SU-DHL-6 (cell line): Measurements from ENCODE around the gene ILRUN.

Source experiments
- H2AFZ ChIP-seq: fragments of 200-600 bp; sonication (generic); 2 replicates; pipeline ENCODE4 v1.6.1; 2014; ENCODE audit warnings: low read depth, mild to moderate bottlenecking, moderate library complexity, mixed read lengths, antibody characterized with exemption, low read length; ENCODE audit not compliant: severe bottlenecking
- H3F3A ChIP-seq: fragments of 200-600 bp; shearing (Covaris generic); 2 replicates; pipeline ENCODE4 v1.6.0; 2016; ENCODE audit warnings: antibody characterized with exemption, mild to moderate bottlenecking; ENCODE audit not compliant: insufficient read depth
- H3K27ac ChIP-seq: fragments of 200-600 bp; sonication (generic); 2 replicates; pipeline ENCODE4 v1.5.1; 2016; ENCODE audit warnings: low read depth, mild to moderate bottlenecking, low read length, moderate library complexity, mixed read lengths
- H3K27me3 ChIP-seq: fragments of 200-600 bp; sonication (generic), shearing (Covaris generic); 2 replicates; pipeline ENCODE4 v1.6.0; 2014; ENCODE audit warnings: mild to moderate bottlenecking, low read length
- H3K36me3 ChIP-seq: fragments of 200-600 bp; sonication (generic); 2 replicates; pipeline ENCODE4 v1.6.1; 2014; ENCODE audit warnings: mild to moderate bottlenecking, low read length, mixed read lengths
- H3K4me2 ChIP-seq: fragments of 300-600, 200-600 bp; shearing (Covaris generic), sonication (generic); 2 replicates; pipeline ENCODE4 v1.6.0; 2014; ENCODE audit warnings: low read length, low read depth, mild to moderate bottlenecking; ENCODE audit not compliant: poor library complexity, severe bottlenecking
- H3K4me3 ChIP-seq: fragments of 200-600 bp; sonication (generic); 2 replicates; pipeline ENCODE4 v1.5.1; 2014; ENCODE audit warnings: antibody characterized with exemption, low read length, mild to moderate bottlenecking, mixed read lengths; ENCODE audit not compliant: insufficient read depth, poor library complexity, severe bottlenecking
- H3K79me2 ChIP-seq: fragments of 200-600 bp; sonication (generic); 2 replicates; pipeline ENCODE4 v1.6.1; 2014; ENCODE audit warnings: mild to moderate bottlenecking, low read length, moderate library complexity; ENCODE audit not compliant: insufficient read depth
- H3K9ac ChIP-seq: fragments of 200-600 bp; sonication (generic); 2 replicates; pipeline ENCODE4 v1.7.0; 2014; ENCODE audit warnings: mild to moderate bottlenecking, low read length
- H3K9me2 ChIP-seq: fragments of 200-600 bp; sonication (generic); replicated peaks from 2 replicates; pipeline ENCODE4 v1.6.1; 2014; ENCODE audit warnings: low read length; ENCODE audit not compliant: insufficient read depth
- H3K9me3 ChIP-seq: fragments of 200-600 bp; sonication (generic); 2 replicates; pipeline ENCODE4 v1.6.1; 2014; ENCODE audit warnings: low read length, mixed read lengths; ENCODE audit not compliant: insufficient read depth
- H4K20me1 ChIP-seq: fragments of 200-600 bp; sonication (generic); 2 replicates; pipeline ENCODE4 v1.6.1; 2014; ENCODE audit warnings: low read depth, mild to moderate bottlenecking, antibody characterized with exemption, low read length, moderate library complexity, mixed read lengths
- CTCF ChIP-seq: fragments of 200-600 bp; sonication (generic); IDR thresholded peaks from one replicate; pipeline ENCODE4 v1.5.1; 2017; ENCODE audit warnings: antibody characterized with exemption, mild to moderate bottlenecking, low read length, moderate library complexity; ENCODE audit not compliant: insufficient read depth, poor library complexity, severe bottlenecking
- EZH2phosphoT487 ChIP-seq: fragments of 200-600 bp; sonication (generic), shearing (Covaris generic); conservative IDR thresholded peaks from 2 replicates; pipeline ENCODE4 v1.6.1; 2018; ENCODE audit warnings: mild to moderate bottlenecking, antibody characterized with exemption, low read length, moderate library complexity, mixed read lengths

ILRUN gene

GRCh38 chr6:34697904-34698559 is 1.5 kb upstream of the ILRUN start:
- TF ChIP-seq EZH2phosphoT487 (no peak), CTCF (no peak)
- Histone ChIP-seq H3K9me3 (no peaks in the 10 kb centered on the region), H4K20me1 (peaks cover 5% of the 10 kb centered on the region; the same call in 1 of the 2 replicates), H2AFZ (peak overlapping the region; percentile 89), H3K4me2 (peak overlapping the region; percentile 73), H3K27ac (no peak overlapping the region), H3K9ac (peak overlapping the region; percentile 88; the same call in 1 of the 2 replicates), H3K4me3 (peak overlapping the region; percentile 88), H3K27me3 (no peaks in the 10 kb centered on the region), H3F3A (peaks cover 10% of the 10 kb centered on the region; the same call in 1 of the 2 replicates), H3K36me3 (no peaks in the 10 kb centered on the region), H3K79me2 (peaks cover 35% of the 10 kb centered on the region), H3K9me2 (no peaks in the 10 kb centered on the region)

GRCh38 chr6:34697544-34697836 is 923 bp upstream of the ILRUN start:
- Histone ChIP-seq H3K79me2 (peaks cover 40% of the 10 kb centered on the region), H3K27ac (no peak overlapping the region), H3K4me3 (peak overlapping the region; percentile 88), H3K9me2 (no peaks in the 10 kb centered on the region), H3K4me2 (peak overlapping the region; percentile 73), H3K9me3 (no peaks in the 10 kb centered on the region), H3K36me3 (0 out of 2 replicates have a peak, but pooled peaks cover under 1% of the 10 kb centered on the region), H2AFZ (peak overlapping the region; percentile 89), H3K27me3 (no peaks in the 10 kb centered on the region), H3K9ac (peak overlapping the region; percentile 88), H3F3A (peaks cover 10% of the 10 kb centered on the region; the same call in 1 of the 2 replicates), H4K20me1 (peaks cover 5% of the 10 kb centered on the region; the same call in 1 of the 2 replicates)
- no peak for TF ChIP-seq CTCF
- no peak for TF ChIP-seq EZH2phosphoT487

DNA sequence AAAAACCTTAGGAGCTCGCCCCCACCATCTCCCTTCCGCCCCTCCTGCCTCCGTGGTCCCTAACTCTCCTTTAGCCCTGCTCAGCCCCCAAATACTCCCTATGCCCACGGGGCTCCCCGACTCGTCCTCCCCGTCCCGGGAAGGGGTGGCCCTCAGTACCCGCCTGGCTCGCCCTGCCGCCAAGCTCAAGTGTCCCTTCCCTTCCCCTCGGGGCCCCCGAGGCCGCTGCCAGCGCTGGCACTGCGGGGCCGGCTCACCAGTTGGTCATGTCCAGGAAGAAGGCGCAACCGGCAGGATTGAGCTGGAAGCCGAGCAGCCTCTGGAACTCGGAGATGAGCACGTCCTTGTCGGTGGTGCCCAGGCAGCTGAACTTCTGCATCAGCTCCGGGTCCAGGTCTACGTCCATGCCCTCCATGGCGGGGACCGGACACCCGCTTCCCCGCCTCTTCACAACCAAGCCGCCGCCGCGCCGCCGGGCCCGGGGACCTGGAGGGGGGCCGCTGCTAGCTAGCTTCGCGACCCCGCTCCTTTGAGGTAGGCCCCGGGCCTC is 303 bp downstream of the ILRUN start:
- Histone ChIP-seq H3K27ac (peak overlapping the region; percentile 14; the same call in 1 of the 2 replicates), H3K4me2 (peak overlapping the region; percentile 77), H3K27me3 (no peaks in the 10 kb centered on the region), H3K9me2 (no peaks in the 10 kb centered on the region), H2AFZ (peak overlapping the region; percentile 58), H3K9me3 (no peaks in the 10 kb centered on the region), H3F3A (peaks cover 10% of the 10 kb centered on the region; the same call in 1 of the 2 replicates), H3K4me3 (peak overlapping the region; percentile 80), H3K9ac (peak overlapping the region; percentile 88), H3K79me2 (peaks cover 52% of the 10 kb centered on the region), H3K36me3 (0 out of 2 replicates have a peak, but pooled peaks cover 3% of the 10 kb centered on the region), H4K20me1 (peaks cover 5% of the 10 kb centered on the region; the same call in 1 of the 2 replicates)
- TF ChIP-seq EZH2phosphoT487, result no peak
- TF ChIP-seq CTCF, result no peak
